ENCODE measurements around the gene ASL. TPM values are rescaled to one million over a fixed set of nuclear protein-coding genes. Genes with fewer than 3 reads are reported as not detected.
A peak's percentile ranks its signal among the peaks of the same experiment; 100 is the strongest.
"Not testable (repeated sequence)": the region's sequence is repeated elsewhere in the genome, so short reads cannot be mapped to it uniquely, and the experiment has no call there.

Gene ASL
- total RNA-seq, result 10 to 100 TPM; 29.8 to 30.6 TPM

- Mint-ChIP-seq H3K27ac (peak within 1 kb of the TSS; percentile 62), H3K36me3 (ENCODE audit: low read depth) (no peaks in the 10 kb centered on the region), H3K9me3 (no peaks in the 10 kb centered on the region), H3K27me3 (peaks cover 1% of the 10 kb centered on the region), H3K4me3 (peak within 1 kb of the TSS; percentile 77), H3K4me1 (peaks cover 20% of the 10 kb centered on the region)
- CTCF ChIA-PET, result interaction anchor here (0.8 kb wide), 2 partner anchors 39 to 45 kb away, joined by 3 to 4 read pairs; partner anchors contain the start of gene CRCP
- DNase-seq, result peak; percentile 92
- POLR2A ChIA-PET, result interaction anchor here (0.7 to 3.8 kb wide), 4 partner anchors 22 to 920 kb away, joined by 3 to 13 read pairs (median 4); partner anchors contain the start of genes CRCP and SBDS
Measured at GRCh38 chr7:66075590-66076461, at the start of gene ASL. Gene ASL, plus strand, starts transcription at chr7:66075819. Its CDS starts 263 bp downstream, at chr7:66076082.

GRCh38 chr7:66028342-66028741 lies 47.3 kb upstream of the ASL start:
- H3K27me3 Mint-ChIP-seq; H3K27ac Mint-ChIP-seq; POLR2A ChIA-PET; H3K9me3 Mint-ChIP-seq; H3K4me1 Mint-ChIP-seq; CTCF ChIA-PET; H3K4me3 Mint-ChIP-seq; DNase-seq; H3K36me3 Mint-ChIP-seq (ENCODE audit: low read depth): not testable (repeated sequence)

GRCh38 chr7:66033471-66034385 lies 41.9 kb upstream of the ASL start:
- H3K36me3 Mint-ChIP-seq (ENCODE audit: low read depth), result no peaks in the 10 kb centered on the region
- POLR2A ChIA-PET, result no interaction called here
- no peak for DNase-seq
- no peak overlapping the region for H3K27ac Mint-ChIP-seq
- peaks cover 6% of the 10 kb centered on the region for H3K4me1 Mint-ChIP-seq
- no peak overlapping the region for H3K4me3 Mint-ChIP-seq
- H3K9me3 Mint-ChIP-seq, result no peaks in the 10 kb centered on the region
- H3K27me3 Mint-ChIP-seq, result no peaks in the 10 kb centered on the region
- CTCF ChIA-PET, result no interaction called here

GRCh38 chr7:66034436-66035010 lies 41.1 kb upstream of the ASL start:
- CTCF ChIA-PET; POLR2A ChIA-PET; DNase-seq; H3K27me3 Mint-ChIP-seq; H3K4me3 Mint-ChIP-seq; H3K36me3 Mint-ChIP-seq (ENCODE audit: low read depth); H3K9me3 Mint-ChIP-seq; H3K27ac Mint-ChIP-seq; H3K4me1 Mint-ChIP-seq: not testable (repeated sequence)

GRCh38 chr7:66036382-66036781 lies 39.2 kb upstream of the ASL start:
- Mint-ChIP-seq H3K27ac (no peak overlapping the region), H3K4me3 (no peak overlapping the region), H3K36me3 (ENCODE audit: low read depth) (no peaks in the 10 kb centered on the region), H3K27me3 (peaks cover 6% of the 10 kb centered on the region), H3K9me3 (no peaks in the 10 kb centered on the region), H3K4me1 (peaks cover 5% of the 10 kb centered on the region)
- CTCF ChIA-PET, result interaction anchor here (0.6 kb wide), 1 partner anchor 16 kb away, joined by 5 read pairs; no protein-coding TSS in a partner anchor
- no peak for DNase-seq
- POLR2A ChIA-PET, result no interaction called here

GRCh38 chr7:66036788-66037187 lies 38.8 kb upstream of the ASL start:
- Mint-ChIP-seq H3K9me3 (no peaks in the 10 kb centered on the region), H3K4me1 (peaks cover 5% of the 10 kb centered on the region), H3K27me3 (peaks cover 8% of the 10 kb centered on the region), H3K4me3 (no peak overlapping the region), H3K27ac (no peak overlapping the region), H3K36me3 (ENCODE audit: low read depth) (no peaks in the 10 kb centered on the region)
- ChIA-PET CTCF (interaction anchor here (0.6 kb wide), 1 partner anchor 16 kb away, joined by 5 read pairs; no protein-coding TSS in a partner anchor), POLR2A (no interaction called here)
- DNase-seq, result no peak

- POLR2A ChIA-PET, result interaction anchor here (0.9 kb wide), 1 partner anchor 9 kb away, joined by 3 read pairs; no protein-coding TSS in a partner anchor
- H3K4me3 Mint-ChIP-seq, result no peak overlapping the region
Measured at GRCh38 chr7:66039094-66039670, 36.4 kb upstream of the ASL start.

GRCh38 chr7:66043681-66044497 lies 31.7 kb upstream of the ASL start:
- Mint-ChIP-seq H3K4me3 (peak overlapping the region; percentile 60), H3K9me3 (no peaks in the 10 kb centered on the region), H3K36me3 (ENCODE audit: low read depth) (no peaks in the 10 kb centered on the region), H3K27me3 (peaks cover 17% of the 10 kb centered on the region), H3K27ac (no peak overlapping the region), H3K4me1 (peaks cover 7% of the 10 kb centered on the region)
- peak; percentile 32 for DNase-seq
- ChIA-PET POLR2A (no interaction called here), CTCF (no interaction called here)

More at GRCh38 chr7:66039094-66039670, 36.4 kb upstream of the ASL start:
- no peak overlapping the region for H3K27ac Mint-ChIP-seq
- no peak for DNase-seq
- peaks cover 16% of the 10 kb centered on the region for H3K27me3 Mint-ChIP-seq
- H3K36me3 Mint-ChIP-seq (ENCODE audit: low read depth), result no peaks in the 10 kb centered on the region
- CTCF ChIA-PET, result no interaction called here
- H3K9me3 Mint-ChIP-seq, result no peaks in the 10 kb centered on the region
- peaks cover 6% of the 10 kb centered on the region for H3K4me1 Mint-ChIP-seq

- H3K4me1 Mint-ChIP-seq; H3K27ac Mint-ChIP-seq; DNase-seq; H3K36me3 Mint-ChIP-seq (ENCODE audit: low read depth); POLR2A ChIA-PET; H3K9me3 Mint-ChIP-seq; CTCF ChIA-PET: not testable (repeated sequence)
- peaks cover 17% of the 10 kb centered on the region for H3K27me3 Mint-ChIP-seq
- peak overlapping the region; percentile 60 for H3K4me3 Mint-ChIP-seq
Measured at GRCh38 chr7:66044498-66044854, 31.1 kb upstream of the ASL start.

- H3K27ac Mint-ChIP-seq, result no peak overlapping the region
- DNase-seq, result no peak
- ChIA-PET POLR2A (no interaction called here), CTCF (no interaction called here)
- H3K4me3 Mint-ChIP-seq, result no peak overlapping the region
- peaks cover 7% of the 10 kb centered on the region for H3K4me1 Mint-ChIP-seq
- H3K9me3 Mint-ChIP-seq, result no peaks in the 10 kb centered on the region
- H3K36me3 Mint-ChIP-seq (ENCODE audit: low read depth), result no peaks in the 10 kb centered on the region
- peaks cover 8% of the 10 kb centered on the region for H3K27me3 Mint-ChIP-seq
Measured at GRCh38 chr7:66047426-66047825, 28.2 kb upstream of the ASL start.

- CTCF ChIA-PET; DNase-seq; POLR2A ChIA-PET; H3K9me3 Mint-ChIP-seq; H3K4me3 Mint-ChIP-seq; H3K27ac Mint-ChIP-seq; H3K27me3 Mint-ChIP-seq; H3K36me3 Mint-ChIP-seq (ENCODE audit: low read depth): not testable (repeated sequence)
- peaks cover 10% of the 10 kb centered on the region for H3K4me1 Mint-ChIP-seq
Measured at GRCh38 chr7:66049886-66050285, 25.7 kb upstream of the ASL start.

- no peak for DNase-seq
- Mint-ChIP-seq H3K9me3 (no peaks in the 10 kb centered on the region), H3K27me3 (no peaks in the 10 kb centered on the region), H3K36me3 (ENCODE audit: low read depth) (no peaks in the 10 kb centered on the region), H3K27ac (no peak overlapping the region), H3K4me3 (no peak overlapping the region), H3K4me1 (peaks cover 12% of the 10 kb centered on the region)
- POLR2A ChIA-PET, result no interaction called here
- CTCF ChIA-PET, result no interaction called here
Measured at GRCh38 chr7:66050337-66050957, 25.2 kb upstream of the ASL start.
